Measurements from ENCODE around the gene FANCI.

FANCI gene

DNA sequence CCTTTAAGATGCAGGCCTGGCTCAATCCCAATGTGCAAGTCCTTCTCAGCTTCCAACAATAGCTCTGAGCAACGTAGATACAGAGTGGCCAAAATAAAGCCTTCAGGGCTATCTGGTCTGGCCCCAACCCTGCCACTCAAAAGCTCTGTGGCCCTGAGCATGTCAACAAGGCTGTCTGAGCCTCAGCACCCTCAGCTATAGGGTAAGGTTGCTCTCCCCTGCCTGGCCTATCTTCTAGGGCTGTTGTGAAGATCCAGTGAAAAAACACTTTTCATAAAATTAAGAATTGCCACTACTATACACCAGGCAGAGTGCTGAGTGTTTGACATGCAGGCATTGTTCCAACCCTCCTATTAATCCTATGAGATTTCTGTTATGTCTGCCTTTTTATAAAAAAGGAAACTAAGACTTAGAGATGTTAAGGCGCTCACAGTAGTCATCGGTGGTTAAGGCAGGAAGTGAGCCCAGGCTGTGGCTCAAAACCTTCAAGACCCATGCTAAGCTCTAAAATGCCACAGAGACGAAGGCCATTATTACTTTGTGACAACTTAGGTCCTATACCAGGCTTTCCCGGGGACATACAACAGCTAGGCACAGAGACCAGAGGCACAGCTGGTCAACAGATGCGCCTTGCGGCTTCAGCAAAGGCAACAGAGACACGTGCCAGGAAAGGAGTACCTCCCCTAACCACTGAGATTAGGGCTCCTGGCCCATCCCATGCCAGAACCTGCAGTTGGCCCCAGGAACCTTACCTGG lies 85.7 kb downstream of the FANCI start:
- Histone ChIP-seq H3K4me3 (ENCODE audit: severe bottlenecking) (no peak overlapping the region), H3K36me3 (ENCODE audit: low read depth) (peaks cover 90% of the 10 kb centered on the region), H3K4me1 (ENCODE audit: insufficient read depth, poor library complexity, severe bottlenecking) (peaks cover 11% of the 10 kb centered on the region), H3K27ac (ENCODE audit: poor library complexity, severe bottlenecking) (no peak overlapping the region), H3K27me3 (ENCODE audit: insufficient read depth, poor library complexity, severe bottlenecking) (no peaks in the 10 kb centered on the region), H3K9me3 (ENCODE audit: severe bottlenecking) (no peaks in the 10 kb centered on the region)
- TF ChIP-seq CTCF (IDR thresholded peaks at IDR 0.05; ENCODE audit: poor library complexity, severe bottlenecking): no peak
- ATAC-seq (ENCODE audit: low read depth) (no peak), DNase-seq (ENCODE audit: low spot score) (no peak)

GRCh38 chr15:89330119-89330518 lies 86.3 kb downstream of the FANCI start:
- Histone ChIP-seq H3K4me3 (ENCODE audit: severe bottlenecking) (no peak overlapping the region), H3K9me3 (ENCODE audit: severe bottlenecking) (no peaks in the 10 kb centered on the region), H3K36me3 (ENCODE audit: low read depth) (peaks cover 86% of the 10 kb centered on the region), H3K4me1 (ENCODE audit: insufficient read depth, poor library complexity, severe bottlenecking) (peaks cover 11% of the 10 kb centered on the region), H3K27me3 (ENCODE audit: insufficient read depth, poor library complexity, severe bottlenecking) (no peaks in the 10 kb centered on the region), H3K27ac (ENCODE audit: poor library complexity, severe bottlenecking) (no peak overlapping the region)
- DNase-seq (ENCODE audit: low spot score): no peak
- no peak for ATAC-seq (ENCODE audit: low read depth)
- no peak for TF ChIP-seq CTCF (IDR thresholded peaks at IDR 0.05; ENCODE audit: poor library complexity, severe bottlenecking)

GRCh38 chr15:89330881-89331595 lies 87.3 kb downstream of the FANCI start:
- H3K4me1 ChIP-seq (ENCODE audit: insufficient read depth, poor library complexity, severe bottlenecking): peaks cover 11% of the 10 kb centered on the region
- DNase-seq (ENCODE audit: low spot score) (no peak), ATAC-seq (ENCODE audit: low read depth) (no peak)
- H3K36me3 ChIP-seq (ENCODE audit: low read depth): peaks cover 77% of the 10 kb centered on the region
- no peak overlapping the region for H3K4me3 ChIP-seq (ENCODE audit: severe bottlenecking)
- H3K27ac ChIP-seq (ENCODE audit: poor library complexity, severe bottlenecking): no peak overlapping the region
- H3K27me3 ChIP-seq (ENCODE audit: insufficient read depth, poor library complexity, severe bottlenecking): no peaks in the 10 kb centered on the region
- no peaks in the 10 kb centered on the region for H3K9me3 ChIP-seq (ENCODE audit: severe bottlenecking)
- TF ChIP-seq CTCF (IDR thresholded peaks at IDR 0.05; ENCODE audit: poor library complexity, severe bottlenecking): no peak

DNA sequence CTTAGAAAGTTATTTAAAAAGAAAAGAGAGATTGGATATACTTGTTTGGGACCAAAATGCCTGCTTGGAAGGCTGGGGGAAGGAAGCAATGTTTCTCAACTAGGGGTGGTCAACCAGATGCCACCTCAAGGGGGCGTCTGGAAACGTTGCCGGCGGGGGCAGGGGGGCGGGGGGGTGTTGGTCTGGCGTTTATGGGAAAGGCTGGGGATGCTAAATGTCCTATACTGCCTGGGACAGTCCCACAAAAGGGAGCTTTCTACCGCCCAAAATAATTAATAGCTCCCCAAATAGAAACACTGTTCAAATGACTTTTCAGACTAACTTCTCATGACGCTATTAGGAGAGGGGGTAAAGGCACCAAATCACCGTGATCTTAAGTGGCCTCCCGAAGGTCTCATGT lies 88.7 kb downstream of the FANCI start:
- H3K27me3 ChIP-seq (ENCODE audit: insufficient read depth, poor library complexity, severe bottlenecking): no peaks in the 10 kb centered on the region
- ATAC-seq (ENCODE audit: low read depth) (no peak), DNase-seq (ENCODE audit: low spot score) (no peak)
- H3K4me3 ChIP-seq (ENCODE audit: severe bottlenecking): no peak overlapping the region
- H3K27ac ChIP-seq (ENCODE audit: poor library complexity, severe bottlenecking): no peak overlapping the region
- H3K36me3 ChIP-seq (ENCODE audit: low read depth): peaks cover 63% of the 10 kb centered on the region
- H3K4me1 ChIP-seq (ENCODE audit: insufficient read depth, poor library complexity, severe bottlenecking): peaks cover 11% of the 10 kb centered on the region
- H3K9me3 ChIP-seq (ENCODE audit: severe bottlenecking): no peaks in the 10 kb centered on the region
- peak; percentile 78 for TF ChIP-seq CTCF (IDR thresholded peaks at IDR 0.05; ENCODE audit: poor library complexity, severe bottlenecking)
